ENCODE results near the gene NAV1. TPM values are rescaled to one million over a fixed set of nuclear protein-coding genes. Genes with fewer than 3 reads are reported as not detected.

The NAV1 gene
- total and polyA plus RNA-seq, 9 of the 15 experiments (the other 6 are each of a cell fraction or from before 2014, with no cell fraction given), result 0.91 to 16.8 (median 3.2) TPM

DNA sequence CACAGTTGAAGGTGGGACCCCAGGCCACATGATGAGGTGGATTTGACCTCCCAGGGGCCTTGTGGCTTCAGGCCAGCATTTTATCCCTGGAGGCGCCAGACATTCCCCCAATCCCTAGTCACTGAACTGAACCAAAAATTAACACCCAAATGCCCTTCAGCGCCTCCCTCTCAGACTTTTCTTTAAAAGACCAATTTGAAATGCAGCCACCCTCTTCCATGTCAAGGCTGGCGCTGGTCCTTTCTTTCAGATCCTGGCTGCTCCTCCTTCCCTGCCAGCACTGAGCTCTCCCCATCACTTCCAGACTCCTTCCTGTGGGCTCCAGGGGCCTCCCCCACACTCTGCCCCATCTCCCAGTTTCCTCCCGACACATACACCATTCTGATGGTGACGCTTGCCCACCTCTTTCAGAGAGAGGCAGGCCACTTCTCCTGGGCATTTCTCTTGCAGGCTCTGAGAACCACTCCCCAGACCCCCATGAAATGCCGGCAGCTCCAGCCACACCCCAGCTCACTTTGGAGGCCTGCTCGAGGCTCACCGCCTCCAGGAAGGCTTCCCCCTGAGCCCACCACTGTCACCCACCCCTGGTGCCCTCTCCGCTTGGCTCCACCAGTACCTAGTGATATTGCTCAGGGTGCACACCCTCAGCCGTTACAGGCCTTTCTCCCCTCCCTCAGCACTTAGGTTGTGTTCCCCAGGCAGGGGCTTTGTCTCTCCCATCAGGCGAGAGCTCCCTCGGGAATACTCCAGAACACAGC, 27.0 kb downstream of the NAV1 start (continued):
- TF ChIP-seq, protein P1, sequence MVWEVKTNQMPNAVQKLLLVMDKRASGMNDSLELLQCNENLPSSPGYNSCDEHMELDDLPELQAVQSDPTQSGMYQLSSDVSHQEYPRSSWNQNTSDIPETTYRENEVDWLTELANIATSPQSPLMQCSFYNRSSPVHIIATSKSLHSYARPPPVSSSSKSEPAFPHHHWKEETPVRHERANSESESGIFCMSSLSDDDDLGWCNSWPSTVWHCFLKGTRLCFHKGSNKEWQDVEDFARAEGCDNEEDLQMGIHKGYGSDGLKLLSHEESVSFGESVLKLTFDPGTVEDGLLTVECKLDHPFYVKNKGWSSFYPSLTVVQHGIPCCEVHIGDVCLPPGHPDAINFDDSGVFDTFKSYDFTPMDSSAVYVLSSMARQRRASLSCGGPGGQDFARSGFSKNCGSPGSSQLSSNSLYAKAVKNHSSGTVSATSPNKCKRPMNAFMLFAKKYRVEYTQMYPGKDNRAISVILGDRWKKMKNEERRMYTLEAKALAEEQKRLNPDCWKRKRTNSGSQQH (CRISPR knock-in tag; IDR thresholded peaks at IDR 0.05), result 0 out of 2 replicates have a peak, but pooled peaks have one; percentile 49
- TF ChIP-seq XRCC3 (IDR thresholded peaks at IDR 0.05) (no peak), CTCF (IDR thresholded peaks at IDR 0.05 in 2 of 3, conservative IDR thresholded peaks at IDR 0.05 in 1 of 3; ENCODE audit: insufficient read depth in 2 of 3, low read depth in 1 of 3, low read length in 3 of 3) (no peak), GABPB2 (CRISPR knock-in tag; conservative IDR thresholded peaks at IDR 0.05) (no peak), MAFK (IDR thresholded peaks at IDR 0.05; ENCODE audit: low read length) (no peak), ILF3 (IDR thresholded peaks at IDR 0.05; ENCODE audit: borderline replicate concordance) (no peak), PREB (CRISPR knock-in tag; IDR thresholded peaks at IDR 0.05) (no peak), HES1 (IDR thresholded peaks at IDR 0.05; ENCODE audit: low read depth) (no peak), POLR2AphosphoS5 (IDR thresholded peaks at IDR 0.05; ENCODE audit: control insufficient read depth, insufficient read depth, low read depth, low read length) (no peak), ETV1 (tag; conservative IDR thresholded peaks at IDR 0.05; ENCODE audit: low read depth) (no peak), SIN3A (IDR thresholded peaks at IDR 0.05; ENCODE audit: borderline replicate concordance in 2 of 2, control insufficient read depth in 1 of 2, low read depth in 2 of 2, low read length in 2 of 2) (no peak), ZNF584 (CRISPR knock-in tag; IDR thresholded peaks at IDR 0.05; ENCODE audit: low read depth) (0 out of 2 replicates have a peak, but pooled peaks have one; percentile 34), ZFPM2 (CRISPR knock-in tag; IDR thresholded peaks at IDR 0.05) (no peak), FOXK2 (conservative IDR thresholded peaks at IDR 0.05 in 1 of 2, IDR thresholded peaks at IDR 0.05 in 1 of 2; ENCODE audit: low read depth in 2 of 2) (no peak), NBN (IDR thresholded peaks at IDR 0.05; ENCODE audit: low read depth) (no peak)
- TF ChIP-seq, protein P2, sequence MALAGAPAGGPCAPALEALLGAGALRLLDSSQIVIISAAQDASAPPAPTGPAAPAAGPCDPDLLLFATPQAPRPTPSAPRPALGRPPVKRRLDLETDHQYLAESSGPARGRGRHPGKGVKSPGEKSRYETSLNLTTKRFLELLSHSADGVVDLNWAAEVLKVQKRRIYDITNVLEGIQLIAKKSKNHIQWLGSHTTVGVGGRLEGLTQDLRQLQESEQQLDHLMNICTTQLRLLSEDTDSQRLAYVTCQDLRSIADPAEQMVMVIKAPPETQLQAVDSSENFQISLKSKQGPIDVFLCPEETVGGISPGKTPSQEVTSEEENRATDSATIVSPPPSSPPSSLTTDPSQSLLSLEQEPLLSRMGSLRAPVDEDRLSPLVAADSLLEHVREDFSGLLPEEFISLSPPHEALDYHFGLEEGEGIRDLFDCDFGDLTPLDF (CRISPR knock-in tag; IDR thresholded peaks at IDR 0.05), result no peak

All from K562 (cell line).